ENCODE data around the gene PNPLA3.

PNPLA3 gene

GRCh38 chr22:43996170-43996980 is 72.8 kb downstream of the PNPLA3 start:
- TF ChIP-seq, protein P1, sequence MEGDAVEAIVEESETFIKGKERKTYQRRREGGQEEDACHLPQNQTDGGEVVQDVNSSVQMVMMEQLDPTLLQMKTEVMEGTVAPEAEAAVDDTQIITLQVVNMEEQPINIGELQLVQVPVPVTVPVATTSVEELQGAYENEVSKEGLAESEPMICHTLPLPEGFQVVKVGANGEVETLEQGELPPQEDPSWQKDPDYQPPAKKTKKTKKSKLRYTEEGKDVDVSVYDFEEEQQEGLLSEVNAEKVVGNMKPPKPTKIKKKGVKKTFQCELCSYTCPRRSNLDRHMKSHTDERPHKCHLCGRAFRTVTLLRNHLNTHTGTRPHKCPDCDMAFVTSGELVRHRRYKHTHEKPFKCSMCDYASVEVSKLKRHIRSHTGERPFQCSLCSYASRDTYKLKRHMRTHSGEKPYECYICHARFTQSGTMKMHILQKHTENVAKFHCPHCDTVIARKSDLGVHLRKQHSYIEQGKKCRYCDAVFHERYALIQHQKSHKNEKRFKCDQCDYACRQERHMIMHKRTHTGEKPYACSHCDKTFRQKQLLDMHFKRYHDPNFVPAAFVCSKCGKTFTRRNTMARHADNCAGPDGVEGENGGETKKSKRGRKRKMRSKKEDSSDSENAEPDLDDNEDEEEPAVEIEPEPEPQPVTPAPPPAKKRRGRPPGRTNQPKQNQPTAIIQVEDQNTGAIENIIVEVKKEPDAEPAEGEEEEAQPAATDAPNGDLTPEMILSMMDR (IDR thresholded peaks at IDR 0.05; ENCODE audit: low read depth, low read length), result no peak
- TF ChIP-seq MAX (IDR thresholded peaks at IDR 0.05; ENCODE audit: low read depth, low read length), result no peak
- no peak for TF ChIP-seq POLR2A (IDR thresholded peaks at IDR 0.05; ENCODE audit: extremely low read depth, insufficient read length)
- TF ChIP-seq MYC (IDR thresholded peaks at IDR 0.05; ENCODE audit: low read depth, low read length), result no peak
- DNase-seq (ENCODE audit: low read depth), result no peak

GRCh38 chr22:43996981-43997265 is 73.3 kb downstream of the PNPLA3 start:
- no peak overlapping the region for H3K4me3 ChIP-seq (ENCODE audit: low read depth, low read length)
- DNase-seq (ENCODE audit: low read depth), result no peak
- TF ChIP-seq MAX (IDR thresholded peaks at IDR 0.05; ENCODE audit: low read depth, low read length), result no peak
- TF ChIP-seq, protein P1 (IDR thresholded peaks at IDR 0.05; ENCODE audit: low read depth, low read length), result no peak
- no peak for TF ChIP-seq POLR2A (IDR thresholded peaks at IDR 0.05; ENCODE audit: extremely low read depth, insufficient read length)
- no peak for TF ChIP-seq MYC (IDR thresholded peaks at IDR 0.05; ENCODE audit: low read depth, low read length)

More at GRCh38 chr22:43996170-43996980, 72.8 kb downstream of the PNPLA3 start:
- H3K4me3 ChIP-seq (ENCODE audit: low read depth, low read length), result no peak overlapping the region
